H1 (cell line): ENCODE measurements around the gene TTC23. TPM values are rescaled to one million over a fixed set of nuclear protein-coding genes. Genes with fewer than 3 reads are reported as not detected.

Experiments
- CTCF ChIA-PET: fragments of 300-600 bp; sonication (Branson Sonifier 250); formaldehyde crosslinking; loops from one replicate; lab custom pipeline; 2021; ENCODE audit not compliant: partially characterized antibody; lab: Charles Lee
- POLR2A ChIA-PET: fragments of 300-600 bp; sonication (Branson Sonifier 250); formaldehyde crosslinking; loops from one replicate; lab custom pipeline; 2021; ENCODE audit warnings: inconsistent platforms; ENCODE audit not compliant: partially characterized antibody; lab: Charles Lee
- DNase-seq, 2 experiments: peaks; one replicate each; pipeline versions ENCODE4 v3.0.0 to v3.0.0-alpha.2; 2010 to 2022; ENCODE audit warnings: low spot score in 2 of 2, low read depth in 1 of 2, mixed read lengths in 1 of 2
- FAIRE-seq: peaks from 2 replicates; lab custom pipeline; 2011; peaks lifted over from hg19 to GRCh38; lab: Jason Lieb, UNC
- H2AFZ ChIP-seq: 2 replicates; pipeline ENCODE4 v1.8.1; 2012; ENCODE audit warnings: low read length, inconsistent platforms
- H2AK5ac ChIP-seq: 2 replicates; pipeline ENCODE4 v1.6.1; 2013; ENCODE audit warnings: low read depth, low read length
- H2BK120ac ChIP-seq: replicated peaks from 2 replicates; pipeline ENCODE3; 2013; ENCODE audit warnings: low read depth, low read length, inconsistent platforms
- H2BK12ac ChIP-seq: 2 replicates; pipeline ENCODE4 v1.6.1; 2013; ENCODE audit warnings: low read depth, low read length
- H2BK15ac ChIP-seq: 2 replicates; pipeline ENCODE4 v1.6.1; 2013; ENCODE audit warnings: low read length
- H2BK20ac ChIP-seq: 2 replicates; pipeline ENCODE4 v1.6.1; 2013; ENCODE audit warnings: low read length
- H2BK5ac ChIP-seq: 2 replicates; pipeline ENCODE4 v1.6.1; 2013; ENCODE audit warnings: low read depth, low read length
- H3K14ac ChIP-seq: 2 replicates; pipeline ENCODE4 v1.6.1; 2013; ENCODE audit warnings: inconsistent platforms; ENCODE audit not compliant: insufficient read length
- H3K18ac ChIP-seq: 2 replicates; pipeline ENCODE4 v1.6.1; 2013; ENCODE audit warnings: low read length; ENCODE audit errors: extremely low read depth
- H3K23ac ChIP-seq: 2 replicates; pipeline ENCODE4 v1.6.1; 2013; ENCODE audit warnings: inconsistent platforms; ENCODE audit not compliant: insufficient read length
- H3K23me2 ChIP-seq: 2 replicates; pipeline ENCODE4 v1.6.1; 2013; ENCODE audit warnings: low read depth, low read length
- H3K27ac ChIP-seq: 2 replicates; pipeline ENCODE4 v1.6.1; 2011; ENCODE audit warnings: low read depth, low read length, inconsistent platforms
- H3K27me3 ChIP-seq, 4 experiments: replicated peaks in 1 of 4; 1 replicate in 1 of 4; 2 replicates in 3 of 4; pipeline versions ENCODE4 v1.6.1 to v1.8.1; 2011 to 2013; ENCODE audit warnings: low read length in 3 of 4, mild to moderate bottlenecking in 3 of 4, inconsistent platforms in 2 of 4, mixed read lengths in 2 of 4, moderate library complexity in 1 of 4; ENCODE audit not compliant: control insufficient read depth in 3 of 4, insufficient read depth in 3 of 4; ENCODE audit errors: extremely low read depth in 1 of 4
- H3K36me3 ChIP-seq, 4 experiments: 2 replicates each; pipeline versions ENCODE4 v1.6.1 to v1.8.1; 2011 to 2013; ENCODE audit warnings: mild to moderate bottlenecking in 4 of 4, low read length in 3 of 4, moderate library complexity in 2 of 4, control low read depth in 1 of 4, inconsistent platforms in 1 of 4; ENCODE audit not compliant: insufficient read depth in 4 of 4, control insufficient read depth in 2 of 4
- H3K4ac ChIP-seq: replicated peaks from 2 replicates; pipeline ENCODE3; 2013; ENCODE audit warnings: low read length, low read depth, mixed read lengths, inconsistent platforms; ENCODE audit not compliant: insufficient read length
- H3K4me1 ChIP-seq, 4 experiments: replicated peaks in 1 of 4; 1 replicate in 1 of 4; 2 replicates in 3 of 4; pipeline versions ENCODE4 v1.6.1 to v1.8.1; 2011 to 2013; ENCODE audit warnings: low read length in 3 of 4, inconsistent platforms in 2 of 4, mixed read lengths in 1 of 4; ENCODE audit not compliant: insufficient read depth in 4 of 4, control insufficient read depth in 3 of 4
- H3K4me2 ChIP-seq, 2 experiments: 2 replicates each; pipeline versions ENCODE4 v1.6.1 to v1.8.1; 2011 to 2013; ENCODE audit warnings: low read depth in 2 of 2, low read length in 2 of 2, control low read depth in 1 of 2, inconsistent platforms in 1 of 2, mild to moderate bottlenecking in 1 of 2; ENCODE audit not compliant: insufficient read depth in 1 of 2
- H3K4me3 ChIP-seq, 4 experiments: fragments of 200-600, 300-600 bp in 1 of 4; sonication (generic), shearing (Covaris generic), sonication (Bioruptor Twin) in 1 of 4; 2 replicates each; pipeline versions ENCODE4 v1.5.1 to v1.8.1; 2011 to 2016; ENCODE audit warnings: low read length in 4 of 4, low read depth in 3 of 4, control low read depth in 2 of 4, inconsistent platforms in 2 of 4, mild to moderate bottlenecking in 2 of 4, mixed read lengths in 1 of 4, moderate library complexity in 1 of 4; ENCODE audit not compliant: insufficient read depth in 2 of 4; ENCODE audit errors: extremely low read depth in 1 of 4
- H3K56ac ChIP-seq: replicated peaks from 2 replicates; pipeline ENCODE3; 2013; ENCODE audit warnings: low read depth, mild to moderate bottlenecking, mixed read lengths, low read length, inconsistent platforms; ENCODE audit not compliant: insufficient read length
- H3K79me1 ChIP-seq: 2 replicates; pipeline ENCODE4 v1.6.1; 2013; ENCODE audit warnings: low read depth, low read length, control low read depth
- H3K79me2 ChIP-seq, 2 experiments: 2 replicates each; pipeline versions ENCODE4 v1.6.1 to v1.8.1; 2012 to 2013; ENCODE audit warnings: low read length in 2 of 2, mild to moderate bottlenecking in 2 of 2, inconsistent platforms in 1 of 2; ENCODE audit not compliant: insufficient read depth in 2 of 2, control insufficient read depth in 1 of 2
- H3K9ac ChIP-seq, 4 experiments: replicated peaks in 1 of 4; 1 replicate in 1 of 4; 2 replicates in 3 of 4; pipeline versions ENCODE4 v1.6.1 to v1.8.1; 2011 to 2013; ENCODE audit warnings: low read depth in 3 of 4, low read length in 3 of 4, control low read depth in 2 of 4, mild to moderate bottlenecking in 2 of 4, moderate library complexity in 2 of 4, inconsistent platforms in 1 of 4; ENCODE audit errors: extremely low read depth in 1 of 4
- H3K9me3 ChIP-seq, 2 experiments: 2 replicates each; pipeline versions ENCODE4 v1.6.1 to v1.8.1; 2012 to 2013; ENCODE audit warnings: mild to moderate bottlenecking in 2 of 2, moderate library complexity in 2 of 2, control low read depth in 1 of 2, inconsistent platforms in 1 of 2, low read depth in 1 of 2, low read length in 1 of 2, mixed read lengths in 1 of 2; ENCODE audit not compliant: insufficient read depth in 2 of 2
- H4K20me1 ChIP-seq, 2 experiments: replicated peaks in 1 of 2; 2 replicates each; pipeline versions ENCODE3 to v1.8.1; 2011 to 2013; ENCODE audit warnings: inconsistent platforms in 2 of 2, low read length in 2 of 2, mild to moderate bottlenecking in 1 of 2; ENCODE audit not compliant: insufficient read depth in 2 of 2, control insufficient read depth in 1 of 2
- H4K5ac ChIP-seq: 2 replicates; pipeline ENCODE4 v1.6.1; 2013; ENCODE audit warnings: low read length, low read depth, mixed read lengths, inconsistent platforms; ENCODE audit not compliant: insufficient read length
- H4K8ac ChIP-seq: 2 replicates; pipeline ENCODE4 v1.8.0; 2013; ENCODE audit warnings: mild to moderate bottlenecking, moderate library complexity, low read length, inconsistent platforms; ENCODE audit not compliant: insufficient read depth; ENCODE audit errors: extremely low read depth
- H4K91ac ChIP-seq: replicated peaks from 2 replicates; pipeline ENCODE3; 2013; ENCODE audit warnings: low read length, mixed read lengths, inconsistent platforms; ENCODE audit not compliant: insufficient read length
- CBX5 ChIP-seq: fragments of 300-800, 300-1000 bp; sonication (generic); IDR thresholded peaks from 2 replicates; pipeline ENCODE4 v1.7.1; 2016; ENCODE audit warnings: antibody characterized with exemption, low read length, low read depth
- CBX8 ChIP-seq: fragments of 300-800, 300-1000 bp; sonication (generic); IDR thresholded peaks from 2 replicates; pipeline ENCODE4 v1.7.1; 2016; ENCODE audit warnings: low read depth, low read length, borderline replicate concordance
- CHD1 ChIP-seq: IDR thresholded peaks from 2 replicates; pipeline ENCODE4 v1.6.1; 2012; ENCODE audit warnings: low read depth, low read length, improper control_type of control experiment
- CREB1 ChIP-seq: IDR thresholded peaks from 2 replicates; pipeline ENCODE4 v1.6.1; 2012; ENCODE audit warnings: inconsistent platforms
- CTCF ChIP-seq, 3 experiments: IDR thresholded peaks; 1 replicate in 2 of 3; 2 replicates in 1 of 3; pipeline versions ENCODE4 v1.5.1 to v1.6.1; 2011; ENCODE audit warnings: low read length in 3 of 3, mild to moderate bottlenecking in 3 of 3, inconsistent platforms in 2 of 3, low read depth in 1 of 3, moderate library complexity in 1 of 3; ENCODE audit not compliant: insufficient read depth in 1 of 3; ENCODE audit errors: control extremely low read depth in 1 of 3
- E2F6 ChIP-seq: IDR thresholded peaks from 2 replicates; pipeline ENCODE4 v1.6.1; 2012; ENCODE audit warnings: inconsistent platforms
- FOSL1 ChIP-seq: IDR thresholded peaks from 2 replicates; pipeline ENCODE4 v1.6.1; 2011; ENCODE audit warnings: mild to moderate bottlenecking, low read depth, low read length, moderate library complexity; ENCODE audit not compliant: insufficient read depth
- GTF2F1 ChIP-seq: IDR thresholded peaks from 2 replicates; pipeline ENCODE4 v1.6.1; 2012; ENCODE audit warnings: low read depth, low read length, improper control_type of control experiment, borderline replicate concordance
- POLR2A ChIP-seq, 2 experiments: IDR thresholded peaks; 1 replicate in 1 of 2; 2 replicates in 1 of 2; pipeline ENCODE4 v1.6.1; 2011; ENCODE audit warnings: low read depth in 2 of 2, low read length in 2 of 2, mild to moderate bottlenecking in 2 of 2; ENCODE audit errors: control extremely low read depth in 1 of 2
- SP4 ChIP-seq: IDR thresholded peaks from 2 replicates; pipeline ENCODE4 v1.6.1; 2012; ENCODE audit warnings: low read length, inconsistent platforms
- SRF ChIP-seq: IDR thresholded peaks from 2 replicates; pipeline ENCODE4 v1.6.1; 2011; ENCODE audit warnings: mild to moderate bottlenecking, low read depth, low read length, moderate library complexity
- TAF1 ChIP-seq: IDR thresholded peaks from 2 replicates; pipeline ENCODE4 v1.6.1; 2011; ENCODE audit warnings: mild to moderate bottlenecking, low read depth, low read length
- WGBS, 2 experiments: shearing (Covaris generic) in 1 of 2; methylation state at CpG; one replicate each; pipeline versions ENCODE4 v1.1.6 to v1.1.7; 2013 to 2015; ENCODE audit warnings: low lambda C conversion rate in 2 of 2, mixed read lengths in 2 of 2, inconsistent platforms in 1 of 2, low coverage in 1 of 2, missing lambda C conversion rate in 1 of 2; ENCODE audit not compliant: insufficient replicate concordance in 2 of 2, insufficient coverage in 1 of 2, insufficient read length in 1 of 2; ENCODE audit errors: extremely low coverage in 1 of 2, missing lambda C conversion rate in 1 of 2; 5-methylcytosine and 5-hydroxymethylcytosine counted together
- polyA plus RNA-seq, 7 experiments: library from polyadenylated mRNA; depleted of rRNA in 3 of 7; stranded (reverse) in 5 of 7; unstranded in 2 of 7; fragments of >200 nt in 5 of 7; fragments of 200-250 nt in 2 of 7; gene quantifications; 1 replicate in 5 of 7; 2 replicates in 1 of 7; 4 replicates in 1 of 7; pipeline versions ENCODE4 v1.2.1 to v1.2.3, GENCODE V29; 2011 to 2013; ENCODE audit warnings: missing spikeins in 2 of 7, mixed read lengths in 2 of 7
- total RNA-seq: library from RNA; stranded (reverse); fragmentation: NEBNext Ultra II Directional; extraction: Animal tissue kit (Norgen Biotek cat#: 25700); gene quantifications from 2 replicates; pipeline ENCODE4 v1.2.1, GENCODE V29; 2021

Gene TTC23
- total and polyA plus RNA-seq, 2 of the 8 experiments (the other 6 are each of a cell fraction or from before 2014, with no cell fraction given) = 4.8 to 23.0 TPM

DNA sequence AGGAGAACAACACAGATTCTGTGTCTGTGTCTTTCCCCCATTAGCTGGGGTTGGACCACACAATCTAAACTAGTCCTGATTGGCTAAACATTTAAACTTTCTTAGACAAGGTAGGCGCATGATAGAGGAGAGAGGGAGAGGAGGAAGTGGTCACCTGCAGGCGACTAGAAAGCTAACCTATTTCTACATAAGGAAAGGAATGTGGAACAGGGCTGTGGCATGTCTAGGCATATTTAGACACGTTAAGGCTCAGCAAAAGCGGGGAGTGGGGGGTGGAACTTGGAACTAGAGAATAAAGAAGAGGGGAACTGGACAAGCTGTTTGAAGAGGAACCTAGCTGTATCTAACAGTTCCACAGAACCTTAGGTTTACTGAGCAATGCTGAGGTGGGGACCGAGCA is 14.7 kb upstream of the TTC23 start:
- Histone ChIP-seq H2BK15ac (no peak overlapping the region), H3K9me3 (no peaks in the 10 kb centered on the region), H3K4ac (no peak overlapping the region), H3K23me2 (no peaks in the 10 kb centered on the region), H3K18ac (no peak overlapping the region), H3K36me3 (no peaks in the 10 kb centered on the region), H4K20me1 (no peaks in the 10 kb centered on the region), H3K27me3 (no peaks in the 10 kb centered on the region), H3K4me2 (no peak overlapping the region), H2BK12ac (no peak overlapping the region), H4K91ac (no peak overlapping the region), H2BK5ac (no peak overlapping the region), H3K9ac (no peak overlapping the region), H2AK5ac (no peak overlapping the region), H3K23ac (no peak overlapping the region), H2BK20ac (no peak overlapping the region), H2AFZ (no peak overlapping the region), H4K8ac (no peak overlapping the region)
- no peak for DNase-seq
- CTCF ChIA-PET = interaction anchor here (0.7 to 1.9 kb wide), 3 partner anchors 9 to 10 kb away, joined by 3 to 11 read pairs (median 6); no protein-coding TSS in a partner anchor
- WGBS, 2 experiments = 84% methylated on average over 5 of the region's 5 CpGs; no CpG with 5 or more reads in 1 of the 2 experiments
- TF ChIP-seq POLR2A (IDR thresholded peaks at IDR 0.05; ENCODE audit: control extremely low read depth in 1 of 2, low read depth in 2 of 2, low read length in 2 of 2) (no peak), CBX8 (no peak), GTF2F1 (no peak), CBX5 (no peak), CTCF (IDR thresholded peaks at IDR 0.05; ENCODE audit: control extremely low read depth in 1 of 3, insufficient read depth in 1 of 3, low read depth in 1 of 3, low read length in 3 of 3) (no peak), E2F6 (no peak), CHD1 (no peak), TAF1 (no peak), SP4 (no peak), FOSL1 (no peak), SRF (no peak), CREB1 (no peak)
- TF ChIP-seq, all 59 proteins: peak for 0
- H3K79me2 ChIP-seq = no peaks in the 10 kb centered on the region
- no peak overlapping the region for H2BK120ac ChIP-seq
- no peaks in the 10 kb centered on the region for H3K4me1 ChIP-seq
- no peak for FAIRE-seq
- no peak overlapping the region for H3K4me3 ChIP-seq
- H3K14ac ChIP-seq = no peak overlapping the region
- no peak overlapping the region for H4K5ac ChIP-seq
- 0 out of 2 replicates have a peak, but pooled peaks cover 2% of the 10 kb centered on the region for H3K79me1 ChIP-seq
- no peak overlapping the region for H3K56ac ChIP-seq
- no peak overlapping the region for H3K27ac ChIP-seq
- POLR2A ChIA-PET = no interaction called here
